WTC11 (cell line): ENCODE measurements around the gene UFSP2. TPM values are rescaled to one million over a fixed set of nuclear protein-coding genes. Genes with fewer than 3 reads are reported as not detected.

Experiments used
- ATAC-seq: fragments of 200-7000 bp; cut with Tn5 transposase; 2 replicates; pipeline ENCODE4 v1.10.0; 2021; ENCODE audit warnings: mild to moderate bottlenecking, moderate library complexity
- CTCF ChIA-PET: fragments of 300-600 bp; sonication (Branson Sonifier 250); formaldehyde crosslinking; loops from one replicate; lab custom pipeline; 2021; ENCODE audit warnings: antibody characterized with exemption; lab: Charles Lee
- POLR2A ChIA-PET: fragments of 350-600 bp; sonication (Branson Sonifier 250); formaldehyde crosslinking; loops from one replicate; lab custom pipeline; 2021; ENCODE audit warnings: antibody characterized with exemption; lab: Charles Lee
- DNase-seq: peaks from one replicate; pipeline ENCODE4 v3.0.0; 2021; ENCODE audit warnings: low spot score
- H3K27ac Mint-ChIP-seq: 2 replicates; pipeline ENCODE4 v1.8.0; 2021; ENCODE audit warnings: mixed read lengths
- H3K27me3 Mint-ChIP-seq: 2 replicates; pipeline ENCODE4 v1.8.0; 2021; ENCODE audit warnings: low read depth, mild to moderate bottlenecking, moderate library complexity, mixed read lengths
- H3K36me3 Mint-ChIP-seq: 2 replicates; pipeline ENCODE4 v1.8.0; 2021; ENCODE audit warnings: mixed read lengths
- H3K4me1 Mint-ChIP-seq: 2 replicates; pipeline ENCODE4 v1.8.0; 2022; ENCODE audit warnings: mixed read lengths
- H3K4me3 Mint-ChIP-seq: 2 replicates; pipeline ENCODE4 v1.8.0; 2021; ENCODE audit warnings: mild to moderate bottlenecking, moderate library complexity, mixed read lengths
- H3K9me3 Mint-ChIP-seq: 2 replicates; pipeline ENCODE4 v1.8.0; 2021; ENCODE audit warnings: mixed read lengths
- EMX1 ChIP-seq: fragments of 250-450 bp; sonication (Bioruptor Pico); IDR thresholded peaks from 2 replicates; pipeline ENCODE4 v1.8.0; 2021; ENCODE audit warnings: mild to moderate bottlenecking
- FOXJ3 ChIP-seq: sonication (generic); formaldehyde crosslinking; IDR thresholded peaks from 2 replicates; pipeline ENCODE4 v1.9.0; 2021; ENCODE audit warnings: missing genetic modification reagents, mild to moderate bottlenecking, borderline replicate concordance
- FOXK1 ChIP-seq: sonication (generic); formaldehyde crosslinking; IDR thresholded peaks from 2 replicates; pipeline ENCODE4 v1.8.0; 2022; ENCODE audit warnings: mild to moderate bottlenecking, moderate library complexity, missing genetic modification reagents
- IRF2 ChIP-seq: sonication (generic); formaldehyde crosslinking; IDR thresholded peaks from 2 replicates; pipeline ENCODE4 v1.8.0; 2022; ENCODE audit warnings: low read depth, missing genetic modification reagents, borderline replicate concordance
- JUN ChIP-seq: sonication (generic); formaldehyde crosslinking; IDR thresholded peaks from 2 replicates; pipeline ENCODE4 v1.8.0; 2023; ENCODE audit warnings: mild to moderate bottlenecking, missing genetic modification reagents
- NR3C1 ChIP-seq: sonication (generic); formaldehyde crosslinking; conservative IDR thresholded peaks from 2 replicates; pipeline ENCODE4 v1.8.1; 2023; ENCODE audit warnings: low read depth, mild to moderate bottlenecking, missing genetic modification reagents
- OVOL2 ChIP-seq: fragments of 250-450 bp; sonication (Bioruptor Pico); IDR thresholded peaks from 2 replicates; pipeline ENCODE4 v1.9.0; 2021; ENCODE audit warnings: mild to moderate bottlenecking, borderline replicate concordance
- SMAD4 ChIP-seq: sonication (generic); formaldehyde crosslinking; IDR thresholded peaks from 2 replicates; pipeline ENCODE4 v1.8.0; 2022; ENCODE audit warnings: mild to moderate bottlenecking, missing genetic modification reagents
- TEAD1 ChIP-seq: sonication (generic); formaldehyde crosslinking; IDR thresholded peaks from 2 replicates; pipeline ENCODE4 v1.8.0; 2022; ENCODE audit warnings: mild to moderate bottlenecking, missing genetic modification reagents
- total RNA-seq: library from RNA; stranded (reverse); gene quantifications from 3 replicates; pipeline ENCODE4 v1.2.3, GENCODE V29; 2021
- TF ChIP-seq, protein P1 (sequence below): sonication (generic); formaldehyde crosslinking; IDR thresholded peaks from 2 replicates; pipeline ENCODE4 v1.8.1; 2022; ENCODE audit warnings: mild to moderate bottlenecking, moderate library complexity, missing genetic modification reagents
- TF ChIP-seq, protein P2 (sequence below): fragments of 250-450 bp; sonication (Bioruptor Pico); IDR thresholded peaks from 2 replicates; pipeline ENCODE4 v1.9.0; 2021; ENCODE audit warnings: moderate library complexity, mild to moderate bottlenecking, inconsistent platforms, borderline replicate concordance
- TF ChIP-seq, protein P3 (sequence below): sonication (generic); formaldehyde crosslinking; IDR thresholded peaks from 2 replicates; pipeline ENCODE4 v1.8.1; 2023; ENCODE audit warnings: mild to moderate bottlenecking, missing genetic modification reagents
- TF ChIP-seq, protein P4 (sequence below): sonication (generic); formaldehyde crosslinking; IDR thresholded peaks from 2 replicates; pipeline ENCODE4 v1.8.1; 2023; ENCODE audit warnings: mild to moderate bottlenecking, missing genetic modification reagents, borderline replicate concordance
- TF ChIP-seq, protein P5 (sequence below): sonication (generic); formaldehyde crosslinking; IDR thresholded peaks from 2 replicates; pipeline ENCODE4 v1.8.0; 2022; ENCODE audit warnings: mild to moderate bottlenecking, missing genetic modification reagents
- TF ChIP-seq, protein P6 (sequence below): sonication (generic); formaldehyde crosslinking; IDR thresholded peaks from 2 replicates; pipeline ENCODE4 v1.8.1; 2023; ENCODE audit warnings: mild to moderate bottlenecking, missing genetic modification reagents, moderate library complexity
- TF ChIP-seq, protein P7 (sequence below): sonication (generic); formaldehyde crosslinking; IDR thresholded peaks from 2 replicates; pipeline ENCODE4 v1.8.1; 2022; ENCODE audit warnings: low read depth, missing genetic modification reagents, borderline replicate concordance
- TF ChIP-seq, protein P8 (sequence below): fragments of 250-450 bp; sonication (Bioruptor Pico); conservative IDR thresholded peaks from 2 replicates; pipeline ENCODE4 v1.9.0; 2021; ENCODE audit warnings: mild to moderate bottlenecking

UFSP2 gene
- total RNA-seq, 1 experiment from 2014 or later: 30.8 TPM

DNA sequence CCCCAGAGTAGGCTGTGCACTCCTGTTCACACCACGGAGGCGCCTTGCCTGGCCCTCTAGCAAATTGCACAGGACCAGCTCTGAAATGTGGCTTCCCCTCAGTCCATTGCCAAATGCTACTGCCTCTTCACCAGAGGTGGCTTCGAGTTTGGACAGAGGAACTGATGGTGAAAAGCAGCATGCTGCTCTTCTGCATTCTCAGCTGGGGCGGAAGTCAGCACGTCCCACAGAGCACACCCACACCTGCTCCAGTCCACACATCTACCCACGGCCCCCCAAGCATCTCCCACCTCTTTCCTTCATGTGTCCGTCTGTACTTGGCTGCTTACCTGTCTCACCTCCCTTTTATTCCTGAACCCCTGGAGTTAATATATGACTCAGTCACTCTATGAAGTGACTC lies 73.6 kb downstream of the UFSP2 start:
- H3K27ac Mint-ChIP-seq: peak overlapping the region; percentile 35; the same call in 1 of the 2 replicates
- no peaks in the 10 kb centered on the region for H3K27me3 Mint-ChIP-seq
- peaks cover 34% of the 10 kb centered on the region for H3K36me3 Mint-ChIP-seq
- H3K9me3 Mint-ChIP-seq: peaks cover 4% of the 10 kb centered on the region; the same call in 1 of the 2 replicates
- H3K4me1 Mint-ChIP-seq: peaks cover 15% of the 10 kb centered on the region
- ATAC-seq: no peak
- H3K4me3 Mint-ChIP-seq: no peak overlapping the region
- ChIA-PET POLR2A (no interaction called here), CTCF (no interaction called here)
- TF ChIP-seq FOXJ3 (CRISPR knock-in tag) (no peak), NR3C1 (CRISPR knock-in tag) (no peak), EMX1 (CRISPR knock-in tag) (no peak), JUN (no peak), TEAD1 (no peak)
- TF ChIP-seq, protein P1, sequence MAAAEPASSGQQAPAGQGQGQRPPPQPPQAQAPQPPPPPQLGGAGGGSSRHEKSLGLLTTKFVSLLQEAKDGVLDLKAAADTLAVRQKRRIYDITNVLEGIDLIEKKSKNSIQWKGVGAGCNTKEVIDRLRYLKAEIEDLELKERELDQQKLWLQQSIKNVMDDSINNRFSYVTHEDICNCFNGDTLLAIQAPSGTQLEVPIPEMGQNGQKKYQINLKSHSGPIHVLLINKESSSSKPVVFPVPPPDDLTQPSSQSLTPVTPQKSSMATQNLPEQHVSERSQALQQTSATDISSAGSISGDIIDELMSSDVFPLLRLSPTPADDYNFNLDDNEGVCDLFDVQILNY: no peak
- TF ChIP-seq, protein P2, sequence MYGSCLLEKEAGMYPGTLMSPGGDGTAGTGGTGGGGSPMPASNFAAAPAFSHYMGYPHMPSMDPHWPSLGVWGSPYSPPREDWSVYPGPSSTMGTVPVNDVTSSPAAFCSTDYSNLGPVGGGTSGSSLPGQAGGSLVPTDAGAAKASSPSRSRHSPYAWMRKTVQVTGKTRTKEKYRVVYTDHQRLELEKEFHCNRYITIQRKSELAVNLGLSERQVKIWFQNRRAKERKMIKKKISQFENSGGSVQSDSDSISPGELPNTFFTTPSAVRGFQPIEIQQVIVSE (CRISPR knock-in tag): no peak
- TF ChIP-seq, protein P3, sequence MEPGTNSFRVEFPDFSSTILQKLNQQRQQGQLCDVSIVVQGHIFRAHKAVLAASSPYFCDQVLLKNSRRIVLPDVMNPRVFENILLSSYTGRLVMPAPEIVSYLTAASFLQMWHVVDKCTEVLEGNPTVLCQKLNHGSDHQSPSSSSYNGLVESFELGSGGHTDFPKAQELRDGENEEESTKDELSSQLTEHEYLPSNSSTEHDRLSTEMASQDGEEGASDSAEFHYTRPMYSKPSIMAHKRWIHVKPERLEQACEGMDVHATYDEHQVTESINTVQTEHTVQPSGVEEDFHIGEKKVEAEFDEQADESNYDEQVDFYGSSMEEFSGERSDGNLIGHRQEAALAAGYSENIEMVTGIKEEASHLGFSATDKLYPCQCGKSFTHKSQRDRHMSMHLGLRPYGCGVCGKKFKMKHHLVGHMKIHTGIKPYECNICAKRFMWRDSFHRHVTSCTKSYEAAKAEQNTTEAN (CRISPR knock-in tag): no peak
- TF ChIP-seq, protein P4, sequence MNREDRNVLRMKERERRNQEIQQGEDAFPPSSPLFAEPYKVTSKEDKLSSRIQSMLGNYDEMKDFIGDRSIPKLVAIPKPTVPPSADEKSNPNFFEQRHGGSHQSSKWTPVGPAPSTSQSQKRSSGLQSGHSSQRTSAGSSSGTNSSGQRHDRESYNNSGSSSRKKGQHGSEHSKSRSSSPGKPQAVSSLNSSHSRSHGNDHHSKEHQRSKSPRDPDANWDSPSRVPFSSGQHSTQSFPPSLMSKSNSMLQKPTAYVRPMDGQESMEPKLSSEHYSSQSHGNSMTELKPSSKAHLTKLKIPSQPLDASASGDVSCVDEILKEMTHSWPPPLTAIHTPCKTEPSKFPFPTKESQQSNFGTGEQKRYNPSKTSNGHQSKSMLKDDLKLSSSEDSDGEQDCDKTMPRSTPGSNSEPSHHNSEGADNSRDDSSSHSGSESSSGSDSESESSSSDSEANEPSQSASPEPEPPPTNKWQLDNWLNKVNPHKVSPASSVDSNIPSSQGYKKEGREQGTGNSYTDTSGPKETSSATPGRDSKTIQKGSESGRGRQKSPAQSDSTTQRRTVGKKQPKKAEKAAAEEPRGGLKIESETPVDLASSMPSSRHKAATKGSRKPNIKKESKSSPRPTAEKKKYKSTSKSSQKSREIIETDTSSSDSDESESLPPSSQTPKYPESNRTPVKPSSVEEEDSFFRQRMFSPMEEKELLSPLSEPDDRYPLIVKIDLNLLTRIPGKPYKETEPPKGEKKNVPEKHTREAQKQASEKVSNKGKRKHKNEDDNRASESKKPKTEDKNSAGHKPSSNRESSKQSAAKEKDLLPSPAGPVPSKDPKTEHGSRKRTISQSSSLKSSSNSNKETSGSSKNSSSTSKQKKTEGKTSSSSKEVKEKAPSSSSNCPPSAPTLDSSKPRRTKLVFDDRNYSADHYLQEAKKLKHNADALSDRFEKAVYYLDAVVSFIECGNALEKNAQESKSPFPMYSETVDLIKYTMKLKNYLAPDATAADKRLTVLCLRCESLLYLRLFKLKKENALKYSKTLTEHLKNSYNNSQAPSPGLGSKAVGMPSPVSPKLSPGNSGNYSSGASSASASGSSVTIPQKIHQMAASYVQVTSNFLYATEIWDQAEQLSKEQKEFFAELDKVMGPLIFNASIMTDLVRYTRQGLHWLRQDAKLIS (CRISPR knock-in tag): no peak
- no peak for DNase-seq

DNA sequence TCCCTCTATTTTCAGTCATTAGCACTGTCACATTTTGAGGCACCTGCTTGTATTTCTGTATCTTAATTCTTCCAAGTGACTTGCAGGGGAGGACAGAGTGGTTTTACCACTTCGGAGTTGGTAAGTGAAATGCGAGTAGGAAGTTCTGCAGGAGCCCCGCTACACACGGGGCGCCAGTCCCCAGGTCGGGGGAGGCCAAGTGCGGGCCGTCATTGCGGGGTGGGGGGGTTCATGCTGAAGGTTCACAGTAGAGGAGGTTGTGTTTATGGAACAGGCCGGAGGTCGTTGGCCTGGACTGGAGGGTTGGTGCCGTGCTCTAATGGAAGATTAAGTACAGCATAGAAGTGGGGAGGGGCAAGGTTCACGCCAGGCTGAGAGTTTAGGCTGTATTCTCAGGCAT lies 74.1 kb downstream of the UFSP2 start:
- no peak for ATAC-seq
- ChIA-PET CTCF (no interaction called here), POLR2A (no interaction called here)
- no peak for DNase-seq
- Mint-ChIP-seq H3K27me3 (no peaks in the 10 kb centered on the region), H3K4me1 (peaks cover 15% of the 10 kb centered on the region), H3K27ac (peak overlapping the region; percentile 48; the same call in 1 of the 2 replicates), H3K36me3 (peaks cover 39% of the 10 kb centered on the region), H3K9me3 (peaks cover 4% of the 10 kb centered on the region; the same call in 1 of the 2 replicates), H3K4me3 (no peak overlapping the region)
- TF ChIP-seq, protein P5, sequence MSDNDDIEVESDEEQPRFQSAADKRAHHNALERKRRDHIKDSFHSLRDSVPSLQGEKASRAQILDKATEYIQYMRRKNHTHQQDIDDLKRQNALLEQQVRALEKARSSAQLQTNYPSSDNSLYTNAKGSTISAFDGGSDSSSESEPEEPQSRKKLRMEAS: no peak
- TF ChIP-seq IRF2 (CRISPR knock-in tag) (no peak), FOXK1 (no peak), SMAD4 (CRISPR knock-in tag) (no peak), OVOL2 (CRISPR knock-in tag) (no peak)
- TF ChIP-seq, protein P6, sequence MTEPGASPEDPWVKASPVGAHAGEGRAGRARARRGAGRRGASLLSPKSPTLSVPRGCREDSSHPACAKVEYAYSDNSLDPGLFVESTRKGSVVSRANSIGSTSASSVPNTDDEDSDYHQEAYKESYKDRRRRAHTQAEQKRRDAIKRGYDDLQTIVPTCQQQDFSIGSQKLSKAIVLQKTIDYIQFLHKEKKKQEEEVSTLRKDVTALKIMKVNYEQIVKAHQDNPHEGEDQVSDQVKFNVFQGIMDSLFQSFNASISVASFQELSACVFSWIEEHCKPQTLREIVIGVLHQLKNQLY (CRISPR knock-in tag): no peak
- TF ChIP-seq, protein P1: no peak
- TF ChIP-seq, protein P7, sequence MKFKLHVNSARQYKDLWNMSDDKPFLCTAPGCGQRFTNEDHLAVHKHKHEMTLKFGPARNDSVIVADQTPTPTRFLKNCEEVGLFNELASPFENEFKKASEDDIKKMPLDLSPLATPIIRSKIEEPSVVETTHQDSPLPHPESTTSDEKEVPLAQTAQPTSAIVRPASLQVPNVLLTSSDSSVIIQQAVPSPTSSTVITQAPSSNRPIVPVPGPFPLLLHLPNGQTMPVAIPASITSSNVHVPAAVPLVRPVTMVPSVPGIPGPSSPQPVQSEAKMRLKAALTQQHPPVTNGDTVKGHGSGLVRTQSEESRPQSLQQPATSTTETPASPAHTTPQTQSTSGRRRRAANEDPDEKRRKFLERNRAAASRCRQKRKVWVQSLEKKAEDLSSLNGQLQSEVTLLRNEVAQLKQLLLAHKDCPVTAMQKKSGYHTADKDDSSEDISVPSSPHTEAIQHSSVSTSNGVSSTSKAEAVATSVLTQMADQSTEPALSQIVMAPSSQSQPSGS (CRISPR knock-in tag): no peak
- TF ChIP-seq, protein P8, sequence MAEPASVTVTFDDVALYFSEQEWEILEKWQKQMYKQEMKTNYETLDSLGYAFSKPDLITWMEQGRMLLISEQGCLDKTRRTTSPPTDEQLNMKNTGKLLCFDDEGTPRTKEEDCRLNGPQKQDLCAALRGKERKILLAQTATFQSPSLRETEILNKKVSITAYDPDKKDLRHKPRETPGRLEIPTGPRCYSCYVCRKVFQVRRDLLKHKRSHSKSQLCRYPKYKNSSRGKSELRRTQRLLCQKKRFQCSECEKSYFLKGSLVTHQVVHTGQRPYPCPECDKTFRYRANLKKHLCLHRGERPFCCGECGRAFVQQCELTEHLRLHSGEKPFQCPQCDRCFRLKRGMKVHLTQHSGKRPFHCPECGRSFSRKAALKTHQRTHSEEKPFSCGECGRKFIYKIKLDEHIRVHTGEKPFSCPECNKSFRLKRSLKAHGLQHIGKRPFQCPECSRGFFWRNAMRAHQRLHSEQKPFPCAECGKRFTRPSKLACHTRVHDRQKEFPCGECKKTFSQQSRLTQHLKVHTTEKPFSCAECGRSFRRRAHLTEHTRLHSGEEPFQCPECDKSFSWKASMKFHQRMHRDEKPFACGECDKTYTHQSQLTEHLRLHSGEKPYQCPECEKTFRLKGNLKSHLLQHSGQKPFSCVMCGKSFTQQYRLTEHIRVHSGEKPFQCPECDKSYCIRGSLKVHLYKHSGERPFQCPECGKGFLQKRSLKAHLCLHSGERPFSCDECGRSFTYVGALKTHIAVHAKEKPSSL (CRISPR knock-in tag): no peak
- TF ChIP-seq, protein P2 (CRISPR knock-in tag): no peak
